HT-29 (cell line): ENCODE data around the gene ANKS4B. TPM values are rescaled to one million over a fixed set of nuclear protein-coding genes. Genes with fewer than 3 reads are reported as not detected.
"Not testable (repeated sequence)": the region's sequence is repeated elsewhere in the genome, so short reads cannot be mapped to it uniquely, and the experiment has no call there.

Experiments used
- DNase-seq: peaks from one replicate; pipeline ENCODE4 v3.0.0-alpha.2; 2015; ENCODE audit warnings: low spot score
- total RNA-seq: library from RNA; depleted of rRNA; stranded (reverse); fragments of >200 nt; shearing (Covaris generic); gene quantifications from 2 replicates; pipeline ENCODE4 v1.2.3, GENCODE V29; 2014

Gene ANKS4B
- total RNA-seq, 1 experiment from 2014 or later: 4.9 TPM

DNA sequence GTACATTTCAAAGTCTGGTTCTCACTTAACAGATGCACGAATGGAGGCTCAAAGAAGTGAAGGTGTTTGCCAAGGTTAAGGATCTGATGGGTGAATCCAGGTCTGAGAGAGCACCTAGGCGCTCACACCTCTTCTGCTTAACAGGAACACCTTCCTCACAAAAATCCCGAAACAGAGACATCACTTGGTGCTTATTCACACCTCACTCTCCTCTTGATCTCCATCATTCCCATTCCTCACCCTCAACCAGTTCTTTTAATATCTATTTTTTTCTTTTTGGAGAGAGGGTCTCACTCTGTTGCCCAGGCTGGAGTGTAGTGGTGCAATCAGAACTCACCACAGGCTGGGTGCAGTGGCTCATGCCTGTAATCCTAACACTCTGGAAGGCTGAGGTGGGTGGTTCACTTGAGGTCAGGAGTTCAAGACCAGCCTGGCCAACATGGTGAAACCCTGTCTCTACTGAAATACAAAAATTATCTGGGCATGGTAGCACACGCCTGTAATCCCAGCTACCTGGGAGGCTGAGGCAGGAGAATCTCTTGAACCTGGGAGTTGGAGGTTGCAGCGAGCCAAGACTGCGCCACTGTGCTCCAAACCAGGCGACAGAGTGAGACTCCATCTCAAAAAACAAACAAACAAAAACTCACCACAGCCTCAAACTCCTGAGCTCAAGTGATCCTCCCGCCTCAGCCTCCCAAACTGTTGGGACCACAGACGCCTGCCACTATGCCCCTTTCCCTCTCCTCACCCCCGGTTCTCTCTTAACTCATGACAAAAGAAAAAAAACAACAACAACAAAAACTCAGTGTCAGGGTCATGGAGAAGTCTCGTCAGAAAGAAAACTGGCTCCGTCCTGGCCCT lies 29.5 kb downstream of the ANKS4B start:
- DNase-seq: no peak

DNA sequence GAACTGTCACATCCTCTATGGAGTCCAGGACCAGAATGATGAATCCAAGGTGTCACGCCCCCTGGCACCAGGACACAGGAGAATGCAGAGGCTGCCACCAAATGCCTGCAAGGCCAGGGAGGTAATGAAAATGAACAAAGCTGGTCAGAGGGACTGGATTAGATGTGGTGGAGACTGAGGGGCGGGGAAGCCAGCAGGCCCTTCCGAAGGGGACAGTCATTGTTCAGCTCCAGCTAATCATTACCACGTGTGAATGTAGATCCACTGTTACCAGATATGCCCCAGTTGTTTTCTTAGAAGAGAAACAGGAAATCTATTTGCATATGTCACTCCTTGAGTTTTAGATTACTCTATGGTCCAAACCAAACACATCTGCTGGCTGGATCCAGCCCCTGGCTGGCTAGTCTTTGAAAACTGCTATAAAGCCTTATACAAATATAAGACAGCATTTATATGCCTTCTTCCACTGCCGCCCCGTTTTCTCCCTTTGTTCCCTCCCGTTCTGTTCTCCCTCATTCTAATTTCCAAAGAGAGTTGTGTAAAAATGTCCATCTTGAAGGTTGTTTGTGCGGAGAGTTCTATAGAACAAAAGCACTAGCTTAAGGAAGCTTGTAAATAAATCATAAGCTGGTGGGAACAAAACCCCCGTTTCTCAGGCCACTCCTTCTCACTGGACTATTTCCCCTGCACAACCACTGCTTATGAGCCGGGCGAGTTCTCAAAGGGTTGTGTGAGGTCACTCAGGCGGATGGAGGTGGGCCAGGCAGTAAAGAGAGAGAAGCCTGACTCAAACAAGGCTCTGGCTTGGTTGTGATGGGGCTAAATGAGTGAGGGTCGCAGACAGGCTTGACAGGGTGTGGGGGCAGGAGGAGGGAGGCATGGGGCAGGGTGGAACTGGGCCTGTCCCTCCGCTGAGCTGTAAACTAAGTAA lies 30.4 kb downstream of the ANKS4B start:
- DNase-seq: peak; percentile 41

GRCh38 chr16:21264571-21265036 lies 31.1 kb downstream of the ANKS4B start:
- no peak for DNase-seq

- no peak for DNase-seq
Observed at GRCh38 chr16:21265104-21265837, 31.8 kb downstream of the ANKS4B start.

- no peak for DNase-seq
Observed at GRCh38 chr16:21267298-21267697, 33.8 kb downstream of the ANKS4B start.

DNA sequence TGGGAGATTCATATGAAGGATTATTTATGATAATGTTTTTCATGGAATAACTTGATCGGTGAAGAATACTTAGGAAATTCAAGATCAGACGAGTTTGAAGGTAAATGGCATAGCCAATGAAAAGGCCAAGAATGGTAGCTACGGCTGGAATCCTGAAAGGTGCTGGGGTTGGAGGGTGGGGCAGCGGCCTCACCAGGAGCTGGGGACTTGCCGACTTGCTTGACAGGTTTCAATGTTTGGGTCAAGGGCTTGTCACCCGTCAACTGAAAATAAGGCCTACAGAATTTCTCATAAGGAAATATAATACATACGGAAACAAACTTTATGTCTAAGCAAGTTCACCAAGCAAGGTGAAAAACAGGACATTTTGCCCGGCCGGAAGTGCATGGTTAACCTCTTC lies 34.7 kb downstream of the ANKS4B start:
- no peak for DNase-seq

GRCh38 chr16:21272253-21272652 lies 38.8 kb downstream of the ANKS4B start:
- no peak for DNase-seq

- DNase-seq: not testable (repeated sequence)
Observed at GRCh38 chr16:21272763-21273162, 39.3 kb downstream of the ANKS4B start.

DNA sequence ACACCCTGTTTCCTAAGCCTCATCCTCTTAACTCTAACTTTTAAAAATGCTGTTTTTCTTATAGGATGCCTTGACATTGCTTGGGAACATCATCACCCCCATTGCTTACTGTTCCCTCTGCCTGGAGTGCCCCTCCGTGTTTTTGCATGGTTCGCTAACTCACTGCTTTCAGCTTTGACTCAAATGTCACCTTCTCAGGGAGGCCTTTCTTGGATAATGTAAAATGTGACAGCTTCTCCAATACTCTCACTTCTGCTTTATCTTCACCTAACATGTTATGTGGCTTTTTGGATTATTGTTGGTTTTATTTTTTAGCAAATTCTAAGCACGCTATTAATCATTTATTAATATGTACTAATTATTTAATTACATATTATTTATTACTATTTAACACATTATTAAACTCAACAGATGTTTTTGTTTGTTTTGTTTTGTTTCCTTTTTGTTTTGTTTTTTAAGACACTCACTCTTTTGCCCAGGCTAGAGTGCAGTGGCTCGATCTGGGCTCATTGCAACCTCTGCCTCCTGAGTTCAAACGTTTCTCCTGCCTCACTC lies 40.8 kb downstream of the ANKS4B start:
- DNase-seq: no peak

DNA sequence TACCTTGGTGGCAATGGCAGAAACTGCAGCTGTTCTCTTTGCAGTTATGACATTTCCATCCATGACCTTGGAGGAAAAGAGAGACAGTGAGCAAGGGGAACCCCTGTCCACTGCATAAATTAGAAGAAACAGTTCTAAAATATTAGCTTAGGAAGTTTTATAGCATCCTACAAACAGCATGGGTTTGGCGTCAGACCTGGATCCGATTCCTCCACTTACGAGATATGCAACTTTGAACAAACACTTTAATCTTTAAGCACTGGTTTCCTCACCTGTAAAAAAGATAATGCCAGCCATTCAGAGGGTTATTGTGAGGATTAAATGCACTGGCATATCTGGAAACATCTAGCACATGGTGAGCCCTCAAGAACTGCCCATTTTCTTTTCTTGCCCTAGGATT lies 42.0 kb downstream of the ANKS4B start:
- no peak for DNase-seq

- no peak for DNase-seq
Observed at GRCh38 chr16:21276090-21276489, 42.6 kb downstream of the ANKS4B start.

DNA sequence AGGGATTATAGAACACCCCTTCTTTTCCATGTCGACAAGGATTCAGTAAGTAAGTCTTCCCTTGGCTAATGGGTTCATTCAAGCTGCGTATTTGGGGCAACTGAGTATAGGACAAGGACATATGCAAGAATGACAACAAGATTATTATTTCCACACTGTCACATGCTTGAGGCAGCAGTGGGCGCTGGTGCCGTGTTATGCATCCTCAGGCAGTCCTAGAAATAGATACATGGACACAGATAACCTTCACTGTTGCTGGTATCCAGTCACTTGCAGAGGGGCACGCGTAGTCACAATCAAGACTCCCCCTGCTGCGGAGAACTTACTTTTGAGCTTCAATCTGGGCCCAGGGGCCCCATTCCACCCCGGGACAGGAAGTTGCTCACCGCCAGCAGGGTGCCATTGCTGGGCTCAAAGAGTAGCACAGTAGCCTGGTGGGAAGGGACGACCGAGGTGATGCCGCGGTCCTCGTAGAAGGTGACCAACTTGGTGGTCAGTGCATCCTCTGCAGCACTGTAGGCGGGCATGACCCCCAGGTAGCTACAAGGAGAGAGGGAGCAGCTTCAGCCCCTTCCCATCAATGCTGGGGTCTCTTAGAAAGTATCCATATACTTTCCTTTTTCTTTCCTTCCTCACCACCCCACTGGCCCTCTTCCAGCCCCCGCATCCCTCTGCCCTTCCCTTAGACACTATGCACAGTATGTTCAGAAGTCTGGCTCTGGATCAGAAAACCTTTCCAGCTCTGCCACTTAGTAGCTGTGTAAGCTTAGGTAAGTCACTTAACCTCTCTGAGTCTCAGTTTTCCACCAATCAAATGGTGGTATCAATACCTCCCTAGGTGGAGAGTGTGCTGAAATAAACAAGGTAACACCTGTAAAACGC lies 43.8 kb downstream of the ANKS4B start:
- DNase-seq: no peak

GRCh38 chr16:21277927-21278706 lies 44.6 kb downstream of the ANKS4B start, which contains the start of gene CRYM:
Gene CRYM, minus strand, starts transcription at chr16:21278290. Its CDS starts 39 bp downstream, at chr16:21278251.
- DNase-seq: peak; percentile 70

DNA sequence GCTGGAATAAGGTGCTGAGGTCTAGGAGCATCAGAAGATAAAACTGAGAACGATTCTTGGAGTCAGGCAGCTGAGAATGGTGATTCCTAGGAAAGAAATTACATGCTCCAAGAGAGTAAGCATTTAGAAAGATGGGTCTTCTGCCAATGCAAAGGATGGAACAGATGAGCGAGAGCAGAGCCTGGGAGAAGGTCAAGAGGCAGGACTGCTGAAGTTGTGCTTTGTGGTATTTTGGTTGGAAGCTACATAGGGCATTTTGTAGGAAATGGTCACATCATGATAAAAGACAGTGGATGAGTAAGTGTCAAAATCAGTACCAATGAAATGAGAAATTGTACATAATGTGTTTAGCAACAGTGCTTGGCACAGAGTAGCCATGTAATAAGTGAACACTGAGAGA lies 46.0 kb downstream of the ANKS4B start:
- DNase-seq: no peak

DNA sequence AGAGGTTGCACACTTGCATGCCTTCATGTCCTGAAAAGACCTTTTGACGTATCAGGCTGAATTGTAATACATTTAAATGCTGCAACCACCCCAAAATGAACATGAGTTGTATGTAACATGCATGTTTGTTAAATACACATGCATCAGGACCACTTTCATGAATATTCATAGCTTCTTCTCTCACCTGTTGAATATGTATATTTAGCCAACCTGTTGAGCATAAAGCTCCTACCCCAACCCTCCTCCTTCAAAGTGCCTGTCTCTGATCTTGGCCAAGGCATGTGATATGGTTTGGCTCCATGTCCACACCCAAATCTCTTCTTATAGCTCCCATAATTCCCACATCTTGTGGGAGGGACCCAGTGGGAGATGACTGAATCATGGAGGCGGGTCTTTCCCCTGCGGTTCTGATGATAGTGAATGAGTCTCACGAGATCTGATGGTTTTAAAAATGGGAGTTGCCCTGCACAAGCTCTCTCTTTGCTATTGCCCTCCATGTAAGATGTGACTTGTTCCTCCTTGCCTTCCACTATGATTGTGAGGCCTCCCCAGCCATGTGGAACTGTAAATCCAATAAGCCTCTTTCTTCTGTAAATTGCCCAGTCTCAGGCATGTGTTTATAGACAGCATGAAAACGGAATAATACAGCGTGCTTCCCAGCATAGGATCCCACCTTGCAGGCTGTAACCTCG lies 48.3 kb downstream of the ANKS4B start:
- DNase-seq: no peak

DNA sequence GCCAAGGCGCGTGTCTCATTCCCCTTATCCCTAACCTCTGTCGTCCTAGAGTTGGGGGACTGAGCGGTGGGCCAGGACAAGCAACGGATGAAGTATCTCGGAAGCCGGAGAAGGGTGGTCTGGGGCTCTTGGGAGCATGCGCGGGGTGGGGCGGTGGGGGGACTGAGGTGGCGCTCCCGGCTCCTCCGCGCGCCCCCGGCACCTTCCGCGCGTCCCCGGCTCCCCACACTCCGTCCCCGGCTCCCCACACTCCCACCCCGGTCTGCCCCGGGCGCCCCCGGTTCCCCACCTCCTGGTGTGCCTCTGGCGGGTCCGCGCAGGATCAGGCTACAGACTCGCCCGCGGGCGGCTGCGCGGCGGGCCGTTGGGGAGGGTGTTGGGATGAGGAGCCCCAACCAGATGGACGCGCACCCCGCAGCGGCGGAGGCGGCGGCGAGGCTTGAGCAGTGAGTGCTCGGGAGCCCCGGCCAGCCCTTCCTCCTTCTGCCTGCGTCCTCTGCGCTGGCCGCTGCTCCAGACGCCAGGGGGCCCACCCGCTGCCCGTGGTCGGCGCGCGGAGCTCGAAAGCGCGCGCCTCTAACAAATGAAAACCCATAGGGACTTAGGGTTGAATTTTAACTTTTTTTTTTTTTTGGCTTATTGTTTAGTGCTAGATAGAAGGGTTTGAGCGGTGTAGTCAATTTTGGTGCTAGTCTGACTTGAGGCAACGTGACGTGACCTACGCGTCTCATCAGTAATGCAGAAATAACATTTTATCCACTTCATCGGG lies 50.2 kb downstream of the ANKS4B start:
- DNase-seq: no peak

GRCh38 chr16:21284414-21284813 lies 50.9 kb downstream of the ANKS4B start:
- no peak for DNase-seq

- DNase-seq: no peak
Observed at GRCh38 chr16:21285314-21285713, 51.8 kb downstream of the ANKS4B start.
